SK-N-SH (cell line): ENCODE measurements around the gene CFI. TPM values are rescaled to one million over a fixed set of nuclear protein-coding genes. Genes with fewer than 3 reads are reported as not detected.

Experiments used
- CTCF ChIA-PET: fragments of 300-600, 350-600 bp; formaldehyde crosslinking; extraction: SDS; loops from one replicate; lab custom pipeline; 2021; lab: Yijun Ruan, JAX
- POLR2A ChIA-PET: fragments of 350-600 bp; sonication (Branson Sonifier 250); formaldehyde crosslinking; extraction: SDS; loops from one replicate; lab custom pipeline; 2020; ENCODE audit warnings: antibody characterized with exemption, inconsistent platforms; lab: Yijun Ruan, JAX
- DNase-seq: peaks from one replicate; pipeline ENCODE4 v3.0.0; 2012
- H2AFZ ChIP-seq: fragments of 200-600 bp; sonication (generic); 2 replicates; pipeline ENCODE4 v1.8.1; 2016; ENCODE audit warnings: antibody characterized with exemption, mild to moderate bottlenecking, low read depth
- H3F3A ChIP-seq: fragments of 200-600 bp; sonication (generic); replicated peaks from 2 replicates; pipeline ENCODE3; 2016; ENCODE audit warnings: antibody characterized with exemption, mild to moderate bottlenecking; ENCODE audit not compliant: insufficient read depth
- H3K27ac ChIP-seq, 2 experiments: fragments of 200-500 bp in 1 of 2; fragments of 200-600 bp in 1 of 2; sonication (Bioruptor generic) in 1 of 2; sonication (generic), shearing (Covaris generic) in 1 of 2; 2 replicates each; pipeline versions ENCODE4 v1.5.1 to v1.6.1; 2014 to 2016; ENCODE audit warnings: low read depth in 2 of 2, inconsistent platforms in 1 of 2, low read length in 1 of 2, mild to moderate bottlenecking in 1 of 2, mixed read lengths in 1 of 2
- H3K27me3 ChIP-seq: fragments of 200-600 bp; sonication (generic), shearing (Covaris generic); 2 replicates; pipeline ENCODE4 v1.6.1; 2016; ENCODE audit warnings: mixed run types; ENCODE audit not compliant: insufficient read depth
- H3K36me3 ChIP-seq, 2 experiments: fragments of 200-500 bp in 1 of 2; fragments of 200-600 bp in 1 of 2; sonication (Bioruptor generic) in 1 of 2; sonication (generic) in 1 of 2; replicated peaks in 1 of 2; 2 replicates each; pipeline versions ENCODE3 to v1.5.1; 2014 to 2016; ENCODE audit warnings: low read length in 1 of 2, mild to moderate bottlenecking in 1 of 2; ENCODE audit not compliant: insufficient read depth in 2 of 2, control insufficient read depth in 1 of 2
- H3K4me1 ChIP-seq, 2 experiments: fragments of 200-500 bp in 1 of 2; fragments of 200-600 bp in 1 of 2; sonication (Bioruptor generic) in 1 of 2; sonication (generic), shearing (Covaris generic) in 1 of 2; 2 replicates each; pipeline versions ENCODE4 v1.5.1 to v1.6.1; 2014 to 2016; ENCODE audit warnings: low read depth in 1 of 2, low read length in 1 of 2, mixed run types in 1 of 2; ENCODE audit not compliant: insufficient read depth in 2 of 2, control insufficient read depth in 1 of 2
- H3K4me2 ChIP-seq: fragments of 200-600 bp; sonication (generic), shearing (Covaris generic); 2 replicates; pipeline ENCODE4 v1.6.1; 2017; ENCODE audit warnings: mixed run types
- H3K4me3 ChIP-seq, 2 experiments: fragments of 200-500 bp in 1 of 2; fragments of 200-600 bp in 1 of 2; sonication (Bioruptor generic) in 1 of 2; sonication (generic), shearing (Covaris generic) in 1 of 2; 2 replicates each; pipeline versions ENCODE4 v1.5.1 to v1.8.1; 2014 to 2016; ENCODE audit warnings: low read depth in 2 of 2, inconsistent platforms in 1 of 2, low read length in 1 of 2, mild to moderate bottlenecking in 1 of 2, mixed read lengths in 1 of 2, moderate library complexity in 1 of 2
- H3K79me2 ChIP-seq: fragments of 200-600 bp; sonication (generic); 2 replicates; pipeline ENCODE4 v1.8.1; 2017; ENCODE audit warnings: mild to moderate bottlenecking; ENCODE audit not compliant: insufficient read depth
- H3K9ac ChIP-seq: fragments of 200-600 bp; sonication (generic); 2 replicates; pipeline ENCODE4 v1.6.1; 2017; ENCODE audit warnings: mixed run types
- H3K9me2 ChIP-seq: fragments of 200-600 bp; sonication (generic); 2 replicates; pipeline ENCODE4 v1.6.1; 2017; ENCODE audit warnings: mixed run types
- H3K9me3 ChIP-seq: fragments of 200-600 bp; sonication (generic); 2 replicates; pipeline ENCODE4 v1.6.1; 2017; ENCODE audit warnings: mixed run types, mild to moderate bottlenecking, moderate library complexity
- H4K20me1 ChIP-seq: fragments of 200-600 bp; sonication (generic); 2 replicates; pipeline ENCODE4 v1.6.1; 2017; ENCODE audit warnings: mild to moderate bottlenecking, mixed run types; ENCODE audit not compliant: insufficient read depth
- CHD2 ChIP-seq: fragments of 150-350 bp; IDR thresholded peaks from 2 replicates; pipeline ENCODE4 v1.6.1; 2018; ENCODE audit warnings: low read length; ENCODE audit not compliant: partially characterized antibody
- EP300 ChIP-seq, 2 experiments: IDR thresholded peaks; 2 replicates each; pipeline versions ENCODE4 v1.4.0 to v1.6.1; 2012; ENCODE audit warnings: borderline replicate concordance in 1 of 2, low read depth in 1 of 2, low read length in 1 of 2
- FOSL2 ChIP-seq: IDR thresholded peaks from 2 replicates; pipeline ENCODE4 v1.4.0; 2012; ENCODE audit warnings: low read depth, mild to moderate bottlenecking, moderate library complexity, borderline replicate concordance
- FOXM1 ChIP-seq: IDR thresholded peaks from 2 replicates; pipeline ENCODE4 v1.4.0; 2012; ENCODE audit warnings: low read depth, mild to moderate bottlenecking
- GABPA ChIP-seq: IDR thresholded peaks from 2 replicates; pipeline ENCODE4 v1.4.0; 2012; ENCODE audit warnings: low read depth, mild to moderate bottlenecking
- JUND ChIP-seq: IDR thresholded peaks from 2 replicates; pipeline ENCODE4 v1.4.0; 2012
- MEF2A ChIP-seq: IDR thresholded peaks from 2 replicates; pipeline ENCODE4 v1.4.0; 2012; ENCODE audit warnings: low read depth, borderline replicate concordance
- MXI1 ChIP-seq: IDR thresholded peaks from 2 replicates; pipeline ENCODE4 v1.6.1; 2012; ENCODE audit warnings: mild to moderate bottlenecking, low read depth, low read length, improper control_type of control experiment
- NFIC ChIP-seq: IDR thresholded peaks from 2 replicates; pipeline ENCODE4 v1.4.0; 2012; ENCODE audit warnings: borderline replicate concordance
- NRF1 ChIP-seq: IDR thresholded peaks from 2 replicates; pipeline ENCODE4 v1.6.1; 2012; ENCODE audit warnings: low read depth, mild to moderate bottlenecking, low read length
- RAD21 ChIP-seq: IDR thresholded peaks from 2 replicates; pipeline ENCODE4 v1.6.1; 2012; ENCODE audit warnings: mild to moderate bottlenecking, low read length
- RCOR1 ChIP-seq: fragments of 150-350 bp; IDR thresholded peaks from 2 replicates; pipeline ENCODE4 v1.6.1; 2017; ENCODE audit warnings: antibody characterized with exemption, low read length
- RFX5 ChIP-seq: IDR thresholded peaks from 2 replicates; pipeline ENCODE4 v1.6.1; 2012; ENCODE audit warnings: mild to moderate bottlenecking, improper control_type of control experiment, low read length
- TEAD4 ChIP-seq: IDR thresholded peaks from 2 replicates; pipeline ENCODE4 v1.4.0; 2012; ENCODE audit warnings: mild to moderate bottlenecking, borderline replicate concordance; ENCODE audit not compliant: insufficient read depth
- WGBS: methylation state at CpG from one replicate; pipeline ENCODE4 v1.1.6; 2017; ENCODE audit warnings: low lambda C conversion rate; 5-methylcytosine and 5-hydroxymethylcytosine counted together
- polyA plus RNA-seq, 3 experiments: library from polyadenylated mRNA; depleted of rRNA; stranded (reverse); fragments of >200 nt; gene quantifications; 2 replicates each; pipeline ENCODE4 v1.2.3, GENCODE V29; 2012
- TF ChIP-seq, protein P1 (sequence below): fragments of 150-350 bp; IDR thresholded peaks from 2 replicates; pipeline ENCODE4 v1.6.1; 2016; ENCODE audit warnings: mild to moderate bottlenecking, low read depth, low read length
- TF ChIP-seq, protein P2 (sequence below): IDR thresholded peaks from 2 replicates; pipeline ENCODE4 v1.6.1; 2012; ENCODE audit warnings: mild to moderate bottlenecking, low read depth, low read length, moderate library complexity
- TF ChIP-seq, protein P3 (sequence below): fragments of 200-600 bp; sonication (generic); IDR thresholded peaks from 2 replicates; pipeline ENCODE4 v1.6.1; 2017; ENCODE audit warnings: antibody characterized with exemption, mild to moderate bottlenecking, moderate library complexity
- TF ChIP-seq, protein P4 (sequence below): fragments of 150-350 bp; IDR thresholded peaks from 2 replicates; pipeline ENCODE4 v1.6.1; 2017; ENCODE audit warnings: antibody characterized with exemption, low read length, low read depth, borderline replicate concordance

The CFI gene
- polyA plus RNA-seq, 1 of the 3 experiments (the other 2 are of a cell fraction), result 19.6 TPM

DNA sequence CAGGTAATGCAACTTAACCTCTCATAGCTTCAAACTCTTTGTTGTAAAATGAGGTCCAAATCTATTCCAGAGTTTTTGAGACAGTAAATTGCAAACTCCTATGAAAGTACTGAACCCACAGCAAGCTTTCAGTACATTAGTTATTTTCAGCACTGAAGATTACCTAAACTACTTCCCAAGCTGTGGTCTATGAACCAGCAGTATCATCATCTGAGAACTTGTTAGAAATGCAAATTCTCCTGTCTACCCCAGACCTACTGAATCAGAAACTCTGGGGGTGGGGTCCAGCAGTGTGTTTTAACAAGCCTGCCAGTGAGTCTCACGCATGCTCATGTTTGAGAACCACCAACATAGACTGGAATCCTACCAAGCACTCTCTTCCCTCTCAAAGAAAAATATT lies 92.8 kb downstream of the CFI start:
- CTCF ChIA-PET, result no interaction called here
- H3K79me2 ChIP-seq, result no peaks in the 10 kb centered on the region
- POLR2A ChIA-PET, result no interaction called here
- no peaks in the 10 kb centered on the region for H4K20me1 ChIP-seq
- peaks cover 5 to 19% of the 10 kb centered on the region in 2 experiments for H3K36me3 ChIP-seq
- H3F3A ChIP-seq, result peaks cover 16% of the 10 kb centered on the region
- TF ChIP-seq MXI1 (no peak), NRF1 (no peak), JUND (no peak), TEAD4 (no peak), MEF2A (no peak), FOXM1 (no peak), NFIC (no peak), RAD21 (no peak), EP300 (IDR thresholded peaks at IDR 0.05; ENCODE audit: borderline replicate concordance in 1 of 2, low read depth in 1 of 2, low read length in 1 of 2) (no peak), GABPA (no peak), CHD2 (no peak), FOSL2 (no peak), RCOR1 (no peak), RFX5 (no peak)
- TF ChIP-seq, protein P1, sequence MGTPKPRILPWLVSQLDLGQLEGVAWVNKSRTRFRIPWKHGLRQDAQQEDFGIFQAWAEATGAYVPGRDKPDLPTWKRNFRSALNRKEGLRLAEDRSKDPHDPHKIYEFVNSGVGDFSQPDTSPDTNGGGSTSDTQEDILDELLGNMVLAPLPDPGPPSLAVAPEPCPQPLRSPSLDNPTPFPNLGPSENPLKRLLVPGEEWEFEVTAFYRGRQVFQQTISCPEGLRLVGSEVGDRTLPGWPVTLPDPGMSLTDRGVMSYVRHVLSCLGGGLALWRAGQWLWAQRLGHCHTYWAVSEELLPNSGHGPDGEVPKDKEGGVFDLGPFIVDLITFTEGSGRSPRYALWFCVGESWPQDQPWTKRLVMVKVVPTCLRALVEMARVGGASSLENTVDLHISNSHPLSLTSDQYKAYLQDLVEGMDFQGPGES, result no peak
- TF ChIP-seq, protein P2, sequence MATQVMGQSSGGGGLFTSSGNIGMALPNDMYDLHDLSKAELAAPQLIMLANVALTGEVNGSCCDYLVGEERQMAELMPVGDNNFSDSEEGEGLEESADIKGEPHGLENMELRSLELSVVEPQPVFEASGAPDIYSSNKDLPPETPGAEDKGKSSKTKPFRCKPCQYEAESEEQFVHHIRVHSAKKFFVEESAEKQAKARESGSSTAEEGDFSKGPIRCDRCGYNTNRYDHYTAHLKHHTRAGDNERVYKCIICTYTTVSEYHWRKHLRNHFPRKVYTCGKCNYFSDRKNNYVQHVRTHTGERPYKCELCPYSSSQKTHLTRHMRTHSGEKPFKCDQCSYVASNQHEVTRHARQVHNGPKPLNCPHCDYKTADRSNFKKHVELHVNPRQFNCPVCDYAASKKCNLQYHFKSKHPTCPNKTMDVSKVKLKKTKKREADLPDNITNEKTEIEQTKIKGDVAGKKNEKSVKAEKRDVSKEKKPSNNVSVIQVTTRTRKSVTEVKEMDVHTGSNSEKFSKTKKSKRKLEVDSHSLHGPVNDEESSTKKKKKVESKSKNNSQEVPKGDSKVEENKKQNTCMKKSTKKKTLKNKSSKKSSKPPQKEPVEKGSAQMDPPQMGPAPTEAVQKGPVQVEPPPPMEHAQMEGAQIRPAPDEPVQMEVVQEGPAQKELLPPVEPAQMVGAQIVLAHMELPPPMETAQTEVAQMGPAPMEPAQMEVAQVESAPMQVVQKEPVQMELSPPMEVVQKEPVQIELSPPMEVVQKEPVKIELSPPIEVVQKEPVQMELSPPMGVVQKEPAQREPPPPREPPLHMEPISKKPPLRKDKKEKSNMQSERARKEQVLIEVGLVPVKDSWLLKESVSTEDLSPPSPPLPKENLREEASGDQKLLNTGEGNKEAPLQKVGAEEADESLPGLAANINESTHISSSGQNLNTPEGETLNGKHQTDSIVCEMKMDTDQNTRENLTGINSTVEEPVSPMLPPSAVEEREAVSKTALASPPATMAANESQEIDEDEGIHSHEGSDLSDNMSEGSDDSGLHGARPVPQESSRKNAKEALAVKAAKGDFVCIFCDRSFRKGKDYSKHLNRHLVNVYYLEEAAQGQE, result no peak
- TF ChIP-seq, protein P3, sequence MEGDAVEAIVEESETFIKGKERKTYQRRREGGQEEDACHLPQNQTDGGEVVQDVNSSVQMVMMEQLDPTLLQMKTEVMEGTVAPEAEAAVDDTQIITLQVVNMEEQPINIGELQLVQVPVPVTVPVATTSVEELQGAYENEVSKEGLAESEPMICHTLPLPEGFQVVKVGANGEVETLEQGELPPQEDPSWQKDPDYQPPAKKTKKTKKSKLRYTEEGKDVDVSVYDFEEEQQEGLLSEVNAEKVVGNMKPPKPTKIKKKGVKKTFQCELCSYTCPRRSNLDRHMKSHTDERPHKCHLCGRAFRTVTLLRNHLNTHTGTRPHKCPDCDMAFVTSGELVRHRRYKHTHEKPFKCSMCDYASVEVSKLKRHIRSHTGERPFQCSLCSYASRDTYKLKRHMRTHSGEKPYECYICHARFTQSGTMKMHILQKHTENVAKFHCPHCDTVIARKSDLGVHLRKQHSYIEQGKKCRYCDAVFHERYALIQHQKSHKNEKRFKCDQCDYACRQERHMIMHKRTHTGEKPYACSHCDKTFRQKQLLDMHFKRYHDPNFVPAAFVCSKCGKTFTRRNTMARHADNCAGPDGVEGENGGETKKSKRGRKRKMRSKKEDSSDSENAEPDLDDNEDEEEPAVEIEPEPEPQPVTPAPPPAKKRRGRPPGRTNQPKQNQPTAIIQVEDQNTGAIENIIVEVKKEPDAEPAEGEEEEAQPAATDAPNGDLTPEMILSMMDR, result no peak
- TF ChIP-seq, protein P4, sequence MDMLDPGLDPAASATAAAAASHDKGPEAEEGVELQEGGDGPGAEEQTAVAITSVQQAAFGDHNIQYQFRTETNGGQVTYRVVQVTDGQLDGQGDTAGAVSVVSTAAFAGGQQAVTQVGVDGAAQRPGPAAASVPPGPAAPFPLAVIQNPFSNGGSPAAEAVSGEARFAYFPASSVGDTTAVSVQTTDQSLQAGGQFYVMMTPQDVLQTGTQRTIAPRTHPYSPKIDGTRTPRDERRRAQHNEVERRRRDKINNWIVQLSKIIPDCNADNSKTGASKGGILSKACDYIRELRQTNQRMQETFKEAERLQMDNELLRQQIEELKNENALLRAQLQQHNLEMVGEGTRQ, result no peak
- H3K27ac ChIP-seq, result no peak overlapping the region
- no peaks in the 10 kb centered on the region for H3K27me3 ChIP-seq
- no peak for DNase-seq
- no peak overlapping the region for H3K4me3 ChIP-seq
- no peaks in the 10 kb centered on the region for H3K9me3 ChIP-seq
- no peak overlapping the region for H2AFZ ChIP-seq
- no peak overlapping the region for H3K9ac ChIP-seq
- no peaks in the 10 kb centered on the region for H3K9me2 ChIP-seq
- H3K4me2 ChIP-seq, result no peak overlapping the region
- WGBS, result 100% methylated on average over 1 of the region's 1 CpG
- H3K4me1 ChIP-seq, result peaks cover 0 to 4% of the 10 kb centered on the region in 2 experiments; a peak in 1 of 4 replicates
